ENCODE data around the gene KIF6. TPM values are rescaled to one million over a fixed set of nuclear protein-coding genes. Genes with fewer than 3 reads are reported as not detected.

KIF6 gene
- total RNA-seq, 1 experiment from 2014 or later = not detected

GRCh38 chr6:39666706-39667489, 58.3 kb downstream of the KIF6 start:
- ChIA-PET POLR2A (no interaction called here), RAD21 (ENCODE audit: low non-redundant PET in 1 of 2, low total read pairs in 2 of 2, uncharacterized antibody in 2 of 2, unreplicated experiment in 2 of 2) (interaction anchor here in 1 of 2 experiments (0.7 kb wide), 1 partner anchor 43 kb away, joined by 4 read pairs; no protein-coding TSS in a partner anchor), CTCF (no interaction called here)
- no TSS peak for BruUV-seq (replicated peaks)
- Histone ChIP-seq H3K4me1 (ENCODE audit: control insufficient read depth in 1 of 2, insufficient read depth in 2 of 2, low read length in 2 of 2) (no peaks in the 10 kb centered on the region), H2AFZ (ENCODE audit: low read depth, low read length, poor library complexity, severe bottlenecking) (no peak overlapping the region), H3K9me2 (ENCODE audit: insufficient read depth) (no peaks in the 10 kb centered on the region), H4K20me1 (ENCODE audit: insufficient read depth) (no peaks in the 10 kb centered on the region), H3K27ac (ENCODE audit: low read depth, low read length) (no peak overlapping the region), H3K27me3 (ENCODE audit: insufficient read depth, low read length) (peaks cover 57% of the 10 kb centered on the region), H3K9me3 (ENCODE audit: control insufficient read depth in 1 of 2, insufficient read depth in 1 of 2, low read depth in 1 of 2, low read length in 2 of 2) (no peaks in the 10 kb centered on the region), H3K4me2 (ENCODE audit: low read length) (no peak overlapping the region), H3K9ac (ENCODE audit: low read length) (no peak overlapping the region), H3K79me2 (ENCODE audit: insufficient read depth, low read length) (no peaks in the 10 kb centered on the region), H3K36me3 (ENCODE audit: control insufficient read depth in 1 of 2, insufficient read depth in 2 of 2, low read length in 2 of 2) (no peaks in the 10 kb centered on the region), H3K4me3 (replicated peaks in 1 of 2; ENCODE audit: low read depth in 1 of 2, low read length in 2 of 2) (no peak overlapping the region)
- TF ChIP-seq CBX3 (IDR thresholded peaks at IDR 0.05; ENCODE audit: low read depth) (no peak), JUND (IDR thresholded peaks at IDR 0.05) (no peak), REST (IDR thresholded peaks at IDR 0.05; ENCODE audit: low read depth) (no peak), ATF3 (IDR thresholded peaks at IDR 0.05) (no peak), EGR1 (IDR thresholded peaks at IDR 0.05; ENCODE audit: low read depth) (no peak), ZNF274 (IDR thresholded peaks at IDR 0.05; ENCODE audit: low read depth, low read length) (no peak), ZFX (IDR thresholded peaks at IDR 0.05) (no peak), RAD21 (IDR thresholded peaks at IDR 0.05; ENCODE audit: low read depth) (no peak), YY1 (IDR thresholded peaks at IDR 0.05; ENCODE audit: extremely low read depth, insufficient replicate concordance, low read depth, low read length) (no peak), TCF7L2 (IDR thresholded peaks at IDR 0.05; ENCODE audit: borderline replicate concordance, extremely low read depth, insufficient read depth, insufficient read length) (no peak), SP1 (IDR thresholded peaks at IDR 0.05; ENCODE audit: low read depth) (no peak), POLR2A (IDR thresholded peaks at IDR 0.05; ENCODE audit: borderline replicate concordance, extremely low read depth, insufficient read depth, insufficient read length) (no peak), POLR2AphosphoS5 (IDR thresholded peaks at IDR 0.05; ENCODE audit: low read depth, low read length) (no peak), EZH2phosphoT487 (IDR thresholded peaks at IDR 0.05; ENCODE audit: borderline replicate concordance) (no peak), MAX (IDR thresholded peaks at IDR 0.05) (no peak), FOSL1 (IDR thresholded peaks at IDR 0.05; ENCODE audit: low read depth) (no peak), SIN3A (IDR thresholded peaks at IDR 0.05; ENCODE audit: low read depth) (no peak)
- DNase-seq (ENCODE audit: low read depth, low spot score) (no peak), ATAC-seq (no peak)
- intact Hi-C loops (cut with micrococcal nuclease) = no loop called here
